ENCODE results near the gene CIP2A. TPM values are rescaled to one million over a fixed set of nuclear protein-coding genes. Genes with fewer than 3 reads are reported as not detected.

CIP2A gene
- total and polyA plus RNA-seq, 2 of the 8 experiments (the other 6 are each of a cell fraction or from before 2014, with no cell fraction given) = 11.9 to 38.0 TPM

- TF ChIP-seq CHD7 (IDR thresholded peaks at IDR 0.05; ENCODE audit: insufficient replicate concordance, low read length) = no peak
- TF ChIP-seq POLR2A (IDR thresholded peaks at IDR 0.05; ENCODE audit: control extremely low read depth in 1 of 2, low read depth in 2 of 2, low read length in 2 of 2) = no peak
- no peak for TF ChIP-seq KDM4A (IDR thresholded peaks at IDR 0.05; ENCODE audit: low read depth, low read length, severe bottlenecking)
- TF ChIP-seq ATF3 (IDR thresholded peaks at IDR 0.05; ENCODE audit: insufficient read depth, low read depth, low read length) = no peak
- no peak for TF ChIP-seq RXRA (IDR thresholded peaks at IDR 0.05; ENCODE audit: insufficient read depth, low read depth, low read length)
- no peak for TF ChIP-seq FOSL1 (IDR thresholded peaks at IDR 0.05; ENCODE audit: insufficient read depth, low read depth, low read length)
- TF ChIP-seq EZH2 (IDR thresholded peaks at IDR 0.05; ENCODE audit: low read depth, low read length, severe bottlenecking) = no peak
- no peak for TF ChIP-seq SP1 (IDR thresholded peaks at IDR 0.05; ENCODE audit: low read depth, low read length)
- no peak for TF ChIP-seq CHD1 (IDR thresholded peaks at IDR 0.05; ENCODE audit: low read depth, low read length)
- no peak for TF ChIP-seq GTF2F1 (IDR thresholded peaks at IDR 0.05; ENCODE audit: borderline replicate concordance, low read depth, low read length)
Observed at GRCh38 chr3:108548304-108548703, 40.9 kb downstream of the CIP2A start (continued).
